HG02571 (cell line): Measurements from ENCODE around the gene NTMT1.
"Not testable (repeated sequence)": the region's sequence is repeated elsewhere in the genome, so short reads cannot be mapped to it uniquely, and the experiment has no call there.

Experiments used
- ATAC-seq: cut with Tn5 transposase; IDR thresholded peaks from one replicate; pipeline ENCODE4 v1.9.1; 2021; ENCODE audit warnings: mild to moderate bottlenecking, moderate library complexity; ENCODE audit not compliant: unreplicated experiment

NTMT1 gene, protein sequence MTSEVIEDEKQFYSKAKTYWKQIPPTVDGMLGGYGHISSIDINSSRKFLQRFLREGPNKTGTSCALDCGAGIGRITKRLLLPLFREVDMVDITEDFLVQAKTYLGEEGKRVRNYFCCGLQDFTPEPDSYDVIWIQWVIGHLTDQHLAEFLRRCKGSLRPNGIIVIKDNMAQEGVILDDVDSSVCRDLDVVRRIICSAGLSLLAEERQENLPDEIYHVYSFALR

DNA sequence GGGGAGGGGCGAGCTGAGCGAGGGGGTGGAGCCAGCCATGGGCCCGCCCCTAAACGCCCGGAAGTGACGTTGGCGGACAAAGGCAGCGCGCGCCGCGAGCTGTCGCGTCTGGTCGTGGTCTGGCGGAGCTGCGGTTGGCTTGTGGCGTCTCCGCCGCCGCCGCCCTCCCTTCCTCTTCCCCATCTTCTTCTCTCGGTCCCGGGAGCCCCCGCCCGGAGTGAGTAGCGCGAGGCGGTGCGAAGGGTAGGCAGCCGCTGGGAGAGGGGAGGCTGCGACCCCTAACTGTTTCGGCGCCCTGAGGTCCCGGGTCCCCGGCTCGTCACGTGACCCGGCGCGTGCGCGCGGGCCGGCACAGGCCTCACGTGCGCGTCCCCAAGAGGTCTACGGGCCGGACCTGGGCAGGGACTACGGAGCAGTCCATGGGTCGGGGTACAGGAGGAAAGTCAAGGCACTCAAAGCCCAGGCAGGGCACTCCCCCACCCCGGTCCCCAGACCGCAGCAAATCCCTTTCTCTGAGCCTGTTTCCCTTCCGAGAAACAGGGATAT is at the start of gene NTMT1:
Gene NTMT1 (plus strand): TSS at position 85 of the 546 bp plus-strand sequence. CDS start 6,541 bp downstream, outside the sequence.
- peak; percentile 72 for ATAC-seq

DNA sequence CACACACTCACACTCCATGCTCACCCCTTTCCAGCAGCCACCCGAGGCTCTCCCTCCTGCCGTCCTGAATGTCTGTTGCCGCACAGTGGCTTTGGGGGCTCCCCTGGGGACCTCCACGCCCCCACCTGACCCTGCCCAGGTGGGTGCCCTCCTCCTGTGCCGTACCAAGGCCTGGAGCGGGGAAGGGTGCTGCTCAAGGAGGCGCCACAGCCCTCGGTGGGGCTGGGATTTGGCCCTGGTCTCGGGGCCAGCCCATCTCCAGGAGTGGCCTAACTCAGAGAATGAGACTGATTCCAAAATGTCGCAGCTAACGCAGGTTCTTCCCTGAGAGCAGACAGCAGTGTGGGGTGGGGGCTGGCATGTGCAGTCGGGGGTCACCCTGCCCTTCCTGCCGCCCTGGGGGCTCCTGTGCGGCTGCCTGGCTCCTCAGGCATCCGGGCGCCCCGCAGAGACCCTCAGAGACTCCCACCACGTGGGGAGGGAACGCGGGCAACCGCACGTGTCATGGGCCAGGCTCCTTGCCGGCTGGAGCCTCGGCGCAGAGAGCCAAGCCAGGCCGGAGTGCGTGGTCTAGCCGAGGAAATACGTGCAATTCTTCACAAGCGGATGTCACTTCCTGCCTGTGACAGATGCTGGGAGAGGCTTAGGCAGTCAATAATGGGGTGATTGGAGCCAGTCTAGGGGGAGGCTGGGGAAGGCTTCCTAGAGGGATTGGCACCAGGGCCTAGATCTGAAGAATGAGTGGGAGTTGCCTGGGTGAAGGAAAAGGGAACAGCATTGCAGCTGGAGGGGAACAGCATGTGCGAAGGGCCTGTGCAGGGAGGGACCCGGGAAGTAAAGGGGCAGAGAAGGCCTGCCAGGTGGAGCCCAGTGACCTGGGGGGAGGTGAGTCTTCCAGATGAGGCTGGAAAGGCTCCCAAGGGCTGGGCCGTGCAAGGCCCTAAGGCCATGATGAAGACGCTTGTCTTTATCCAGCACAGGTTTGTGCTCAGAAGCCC is 49.1 kb upstream of the NTMT1 start:
- ATAC-seq = no peak

DNA sequence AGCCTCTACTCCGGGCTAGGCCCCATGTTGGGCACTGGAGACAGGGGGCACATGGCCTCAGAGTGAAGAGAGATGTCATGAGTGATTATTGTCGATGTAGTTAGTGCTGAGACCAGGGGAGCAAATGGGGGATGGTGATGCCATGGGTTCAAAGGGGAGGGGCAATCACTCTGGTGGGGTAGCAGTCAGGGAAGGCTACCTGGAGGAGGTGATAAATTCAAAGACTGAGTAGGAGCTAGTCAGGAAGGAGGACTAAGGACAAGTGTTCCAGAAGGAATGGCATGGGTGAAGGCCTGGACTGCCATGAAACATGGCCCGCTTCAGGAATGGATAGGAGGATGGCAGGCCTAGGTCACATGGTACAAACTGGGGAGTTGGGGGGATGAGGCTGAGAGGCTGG is 46.7 kb upstream of the NTMT1 start:
- no peak for ATAC-seq

DNA sequence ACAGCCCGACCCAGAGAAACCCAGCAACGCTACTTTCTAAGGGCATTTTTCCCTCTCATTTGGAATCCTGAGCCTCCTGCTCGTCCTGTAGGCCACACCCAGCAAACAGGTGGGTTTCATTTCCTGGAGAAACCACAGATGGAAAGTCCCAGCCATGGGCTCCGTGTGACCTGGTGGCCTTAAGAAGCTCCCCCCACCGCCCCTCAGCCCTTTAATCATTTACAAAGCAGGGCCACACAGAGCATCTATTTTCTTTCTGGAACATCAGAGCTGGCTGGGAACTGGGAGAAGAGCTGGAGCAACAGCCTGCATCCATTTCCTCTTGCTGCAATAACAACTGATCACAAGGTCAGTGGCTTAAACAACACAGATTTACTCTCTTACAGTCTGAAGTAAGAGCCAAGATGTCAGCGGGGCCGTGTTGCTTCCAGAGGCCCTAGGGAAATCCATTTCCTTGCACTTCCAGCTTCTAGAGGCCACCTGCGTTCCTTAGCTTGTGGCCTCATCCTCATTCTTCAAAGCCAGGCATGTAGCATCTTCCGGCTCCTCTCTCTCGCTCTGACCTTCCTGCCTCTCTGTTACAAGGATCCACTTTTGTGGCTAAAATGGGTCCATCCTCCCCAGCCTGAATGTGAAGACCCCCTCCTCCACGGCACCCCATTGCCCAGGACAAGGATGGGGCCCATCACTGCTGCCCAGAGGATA is 45.6 kb upstream of the NTMT1 start:
- no peak for ATAC-seq

DNA sequence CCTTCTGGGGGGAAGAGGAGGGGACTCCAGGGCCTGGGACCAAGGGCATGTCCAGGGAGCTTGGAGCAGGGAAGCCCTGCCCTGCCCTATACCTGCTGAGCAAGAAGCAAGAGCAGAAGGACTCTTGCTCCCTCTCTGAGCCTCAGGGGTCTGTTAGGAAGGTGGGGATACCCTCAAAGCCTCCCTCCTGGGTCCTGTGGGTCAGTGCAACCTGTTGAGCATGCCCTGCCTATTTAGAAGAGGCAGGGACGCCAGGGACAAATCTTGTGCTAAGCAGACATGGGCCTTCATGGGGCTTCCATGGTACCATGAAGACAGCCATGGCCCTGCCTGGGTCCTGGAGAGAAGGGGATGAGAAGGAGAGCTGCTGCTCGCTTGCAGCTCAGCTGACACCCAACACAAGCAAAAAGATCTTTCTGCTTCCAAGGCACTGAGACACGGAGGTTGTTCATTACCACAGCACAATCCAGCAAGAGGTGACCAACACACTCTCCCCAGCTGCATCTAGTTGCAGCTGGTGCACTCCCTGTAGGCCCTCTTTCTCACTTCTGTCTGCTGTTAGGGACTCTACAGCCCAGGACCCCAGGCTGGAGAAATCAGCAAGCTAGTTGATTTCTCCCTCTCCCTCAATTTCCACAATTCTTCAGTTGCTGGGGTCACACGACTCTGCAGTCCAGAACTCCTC is 44.3 kb upstream of the NTMT1 start:
- no peak for ATAC-seq

DNA sequence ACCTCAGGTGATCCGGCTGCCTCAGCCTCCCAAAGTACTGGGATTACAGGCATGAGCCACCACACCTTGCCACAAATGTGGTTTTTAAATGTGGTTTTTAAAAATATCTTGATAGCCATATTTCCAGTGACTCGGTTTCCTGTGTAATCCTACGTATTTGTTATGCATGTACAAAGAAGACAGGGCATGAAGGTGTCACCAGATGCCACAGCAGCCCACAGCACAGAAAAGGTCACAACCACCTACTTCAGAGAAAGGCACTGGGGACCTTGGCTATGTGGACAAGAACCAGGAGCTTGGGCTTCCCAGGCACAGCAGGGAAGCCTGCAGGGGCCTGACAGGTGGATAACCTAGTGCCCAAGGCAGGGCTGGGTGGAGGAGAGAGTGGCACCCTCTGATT is 43.1 kb upstream of the NTMT1 start:
- no peak for ATAC-seq

DNA sequence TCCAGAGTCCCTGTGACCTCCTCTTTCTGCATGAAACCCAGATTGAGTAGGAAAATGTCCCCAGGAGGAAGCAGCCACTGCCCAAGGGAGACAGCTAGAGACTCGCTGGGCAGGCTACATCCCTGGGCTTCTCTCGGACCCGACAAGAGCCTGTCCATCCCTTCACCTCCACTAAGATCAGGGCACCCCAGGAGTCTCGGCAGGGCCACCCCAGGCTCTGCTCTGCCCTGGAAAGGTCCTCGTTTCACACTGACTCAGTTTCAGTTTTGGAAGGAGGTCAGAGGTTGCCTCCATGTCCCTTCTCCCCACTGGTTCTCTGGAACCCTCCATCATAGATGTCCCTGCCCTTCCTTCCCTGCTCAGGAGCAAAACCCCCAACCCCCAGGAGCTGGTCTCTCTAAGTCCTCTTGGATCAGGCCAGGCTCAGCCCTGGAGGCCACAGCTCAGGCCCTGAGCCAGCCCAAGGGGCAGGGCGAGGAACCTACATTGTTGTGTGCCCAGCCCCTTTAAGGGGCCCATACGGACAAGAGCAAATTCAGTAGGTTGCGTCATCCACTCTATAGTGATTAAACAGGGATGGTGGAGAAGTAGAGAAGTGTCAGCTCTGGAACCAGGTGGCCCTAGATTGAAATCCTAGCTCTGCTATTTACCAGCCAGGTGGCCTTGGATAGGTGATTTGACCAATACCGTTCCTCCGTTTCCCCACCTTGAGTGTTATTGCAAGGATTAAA is 42.5 kb upstream of the NTMT1 start:
- ATAC-seq = no peak

DNA sequence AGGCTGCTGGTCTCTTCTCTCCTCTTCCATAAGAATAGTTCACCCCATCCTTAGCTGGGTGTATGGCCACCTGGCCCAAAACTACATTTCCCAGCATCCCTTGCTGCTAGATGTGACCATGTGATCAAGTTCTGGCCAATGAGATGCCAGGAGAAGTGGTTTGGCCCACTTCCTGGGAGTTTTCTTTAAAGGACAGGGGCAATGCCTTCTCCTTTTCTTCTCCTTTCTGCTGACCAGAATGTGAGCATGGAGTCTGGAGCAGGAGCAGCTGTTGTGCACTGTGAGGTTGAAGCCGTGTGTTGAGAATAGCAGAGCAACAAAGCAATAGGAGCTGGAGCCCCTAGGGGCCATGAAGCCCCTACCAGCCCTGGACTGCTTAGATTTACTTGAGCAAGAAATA is 41.8 kb upstream of the NTMT1 start:
- ATAC-seq = no peak

DNA sequence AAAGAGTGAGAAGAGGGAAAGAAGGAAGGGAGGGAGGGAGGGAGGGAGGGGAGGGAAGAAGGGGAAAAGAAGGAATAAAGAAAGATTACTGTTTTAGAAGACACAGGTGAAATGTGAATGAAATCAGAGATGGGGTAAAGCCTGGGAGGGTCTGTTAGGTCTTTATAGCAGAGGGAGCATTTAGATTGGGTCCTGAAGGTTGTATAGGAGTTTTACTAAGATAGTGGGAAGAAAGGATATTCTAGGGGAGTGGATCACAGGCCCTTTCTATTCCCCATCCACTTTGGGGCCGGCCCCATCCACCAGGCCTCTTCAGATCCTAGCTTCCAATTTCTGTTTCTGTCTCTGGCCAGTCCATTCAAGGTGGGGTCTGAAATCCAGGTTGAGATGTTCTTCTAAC is 40.6 kb upstream of the NTMT1 start:
- no peak for ATAC-seq

DNA sequence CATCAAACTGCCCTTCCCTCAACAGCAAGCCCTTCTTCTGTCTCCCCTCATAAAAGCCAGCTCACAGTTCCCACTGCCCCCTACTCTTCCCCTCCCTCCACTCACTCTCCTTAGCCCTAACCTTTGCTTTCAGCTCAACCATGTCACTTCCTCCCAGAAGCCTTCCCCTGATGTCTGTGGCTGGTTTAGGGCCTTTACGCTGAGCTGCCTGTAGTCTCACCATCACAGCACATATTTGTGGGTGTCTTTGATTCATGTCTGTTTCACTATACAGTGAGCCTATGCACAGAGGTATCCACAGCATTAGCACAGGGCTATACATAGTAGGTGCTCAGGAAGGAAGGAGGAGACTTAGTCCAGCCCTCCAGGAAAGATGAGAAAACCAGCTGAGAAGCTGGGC is 39.7 kb upstream of the NTMT1 start:
- ATAC-seq = no peak

DNA sequence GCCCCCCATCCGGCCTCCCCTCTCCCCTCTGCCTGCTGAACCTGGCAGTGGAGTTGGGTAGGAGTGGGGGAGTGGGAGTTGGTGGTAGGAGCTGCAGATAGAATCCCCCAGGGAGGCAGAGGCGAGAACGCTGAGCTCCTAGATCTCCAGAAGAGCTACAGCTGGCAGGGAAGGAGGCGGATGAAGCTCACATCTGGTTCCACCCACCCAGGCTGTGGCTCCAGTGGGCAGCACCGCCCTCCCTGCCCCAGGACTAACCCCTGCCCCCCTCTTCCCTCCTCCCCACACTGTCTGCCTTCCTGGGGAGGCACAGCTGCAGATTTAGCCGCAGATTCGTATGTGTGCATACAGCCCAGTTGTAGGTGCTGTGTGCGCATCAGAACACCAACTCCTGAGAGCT is 39.3 kb upstream of the NTMT1 start:
- ATAC-seq = no peak

DNA sequence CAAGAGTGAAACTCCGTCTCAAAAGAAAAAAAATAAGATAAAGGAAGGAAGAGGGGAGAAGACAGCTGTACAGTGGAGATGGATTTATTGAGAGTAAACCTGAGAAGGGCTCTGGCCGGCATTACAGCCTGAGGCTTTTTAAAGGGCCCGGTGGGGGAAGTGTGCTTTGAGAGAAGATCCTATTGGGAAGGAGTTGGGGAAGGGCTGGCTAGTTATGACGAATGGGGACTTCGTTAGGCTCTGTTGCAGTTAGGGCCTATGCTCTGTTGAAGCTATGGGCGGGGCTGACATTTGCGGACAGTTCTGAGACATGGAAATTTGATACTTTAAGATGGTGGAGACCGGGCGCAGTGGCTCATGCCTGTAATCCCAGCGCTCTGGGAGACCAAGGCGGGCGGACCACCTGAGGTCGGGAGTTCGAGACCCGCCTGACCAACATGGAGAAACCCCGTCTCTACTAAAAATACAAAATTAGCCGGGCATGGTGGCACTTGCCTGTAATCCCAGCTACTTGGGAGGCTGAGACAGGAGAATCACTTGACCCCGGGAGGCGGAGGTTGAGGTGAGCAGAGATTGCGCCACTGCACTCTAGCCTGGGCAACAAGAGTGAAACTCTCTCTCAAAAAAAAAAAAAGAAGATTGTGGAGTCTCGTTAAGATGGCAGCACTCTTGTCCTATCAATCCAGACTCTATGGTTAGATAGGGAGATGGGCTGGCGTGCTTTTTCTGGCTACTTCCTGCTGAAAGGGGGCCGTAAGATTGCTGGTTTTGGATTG is 38.3 kb upstream of the NTMT1 start:
- no peak for ATAC-seq

DNA sequence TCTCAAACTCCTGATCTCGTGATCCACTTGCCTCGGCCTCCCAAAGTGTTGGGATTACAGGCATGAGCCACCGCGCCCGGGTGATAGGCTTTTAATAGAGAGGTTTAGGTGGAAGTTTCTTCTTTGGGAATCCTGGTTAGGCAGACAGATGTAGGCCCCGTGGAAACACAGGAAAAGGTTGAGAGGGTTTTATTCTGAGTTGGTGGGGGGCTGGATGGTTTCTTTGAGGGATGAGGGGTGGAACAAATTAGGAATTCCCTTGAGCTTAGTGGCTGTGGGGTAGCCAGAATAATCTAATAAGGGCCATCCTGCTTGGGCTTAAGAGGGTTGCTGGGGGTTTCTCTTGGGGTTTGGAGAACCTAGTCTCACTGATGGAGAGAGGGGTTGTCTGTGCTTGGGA is 35.5 kb upstream of the NTMT1 start:
- ATAC-seq = no peak

DNA sequence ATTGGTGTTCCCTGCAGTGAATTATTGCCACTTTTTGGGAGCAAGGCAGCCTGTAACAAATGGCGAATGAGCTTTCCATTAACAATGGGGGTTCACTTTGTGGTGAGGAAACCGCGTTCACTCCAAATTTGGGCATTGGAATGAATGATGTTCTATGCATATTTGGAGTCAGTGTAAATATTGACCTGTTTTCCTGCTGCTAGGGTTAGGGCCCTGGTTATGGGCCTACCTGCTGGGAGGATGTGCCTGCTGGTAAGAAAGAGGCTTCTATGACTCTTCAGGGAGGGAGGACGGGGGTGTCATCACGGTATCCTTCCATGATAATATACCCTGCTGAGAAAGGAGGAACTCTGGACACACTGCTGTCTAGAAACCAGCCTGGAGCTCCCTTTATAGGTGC is 34.0 kb upstream of the NTMT1 start:
- no peak for ATAC-seq

DNA sequence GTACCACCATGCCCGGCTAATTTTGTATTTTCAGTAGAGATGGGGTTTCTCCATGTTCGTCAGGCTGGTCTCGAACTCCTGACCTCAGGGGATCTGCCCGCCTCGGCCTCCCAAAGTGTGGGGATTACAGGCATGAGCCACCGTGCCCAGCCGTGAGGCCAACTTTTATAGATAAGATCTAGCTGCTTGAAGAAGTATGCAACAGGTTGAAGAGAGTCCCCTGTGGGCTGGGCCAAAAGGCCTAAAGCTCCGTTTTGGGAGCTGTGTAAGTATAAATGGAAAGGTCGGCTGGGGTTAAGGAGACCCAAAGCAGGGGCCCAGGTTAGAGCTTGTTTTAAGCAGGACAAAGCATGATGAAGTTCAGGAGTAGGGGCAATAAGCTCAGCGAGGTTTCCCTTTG is 33.2 kb upstream of the NTMT1 start:
- not testable (repeated sequence) for ATAC-seq

DNA sequence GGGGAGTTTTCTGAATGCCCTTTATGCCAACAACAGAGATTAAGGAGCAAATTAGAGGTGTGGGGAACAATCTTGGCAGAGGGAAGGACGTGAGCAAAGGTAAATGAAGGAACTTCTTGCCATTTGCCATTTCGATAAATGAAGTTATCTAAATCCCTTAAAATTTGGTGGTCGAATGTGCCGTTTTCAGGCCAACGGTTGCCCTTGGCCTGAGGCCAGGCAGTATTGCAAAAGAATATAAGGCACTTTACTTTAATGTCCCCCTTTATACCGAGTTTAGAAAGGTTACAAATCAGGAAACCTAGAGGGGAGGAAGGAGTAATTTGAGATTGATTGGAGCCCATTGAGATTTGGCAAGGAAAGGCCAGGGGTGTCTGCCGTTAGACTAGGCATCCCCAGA is 31.3 kb upstream of the NTMT1 start:
- no peak for ATAC-seq

DNA sequence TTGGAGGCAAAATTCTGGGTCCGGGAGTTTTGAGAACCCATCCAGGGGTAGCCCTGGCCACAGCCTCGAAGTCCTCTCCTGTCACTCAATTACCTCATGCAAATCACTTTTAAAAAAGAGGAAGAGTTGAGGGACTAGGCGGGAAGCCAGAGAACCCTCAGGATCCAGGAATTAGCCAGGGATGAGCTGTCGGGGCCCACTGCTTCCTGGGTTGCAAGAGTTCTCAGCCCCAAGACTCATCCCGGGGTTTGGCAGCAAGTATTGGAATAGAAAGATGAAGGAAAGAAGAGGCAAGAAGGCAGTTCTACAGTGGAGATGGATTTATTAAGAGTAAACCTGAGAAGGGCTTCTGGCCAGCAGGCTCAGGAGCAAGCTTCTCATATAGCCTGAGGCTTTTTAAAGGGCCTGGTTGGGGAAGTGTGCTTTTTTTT is 30.6 kb upstream of the NTMT1 start:
- ATAC-seq = no peak

DNA sequence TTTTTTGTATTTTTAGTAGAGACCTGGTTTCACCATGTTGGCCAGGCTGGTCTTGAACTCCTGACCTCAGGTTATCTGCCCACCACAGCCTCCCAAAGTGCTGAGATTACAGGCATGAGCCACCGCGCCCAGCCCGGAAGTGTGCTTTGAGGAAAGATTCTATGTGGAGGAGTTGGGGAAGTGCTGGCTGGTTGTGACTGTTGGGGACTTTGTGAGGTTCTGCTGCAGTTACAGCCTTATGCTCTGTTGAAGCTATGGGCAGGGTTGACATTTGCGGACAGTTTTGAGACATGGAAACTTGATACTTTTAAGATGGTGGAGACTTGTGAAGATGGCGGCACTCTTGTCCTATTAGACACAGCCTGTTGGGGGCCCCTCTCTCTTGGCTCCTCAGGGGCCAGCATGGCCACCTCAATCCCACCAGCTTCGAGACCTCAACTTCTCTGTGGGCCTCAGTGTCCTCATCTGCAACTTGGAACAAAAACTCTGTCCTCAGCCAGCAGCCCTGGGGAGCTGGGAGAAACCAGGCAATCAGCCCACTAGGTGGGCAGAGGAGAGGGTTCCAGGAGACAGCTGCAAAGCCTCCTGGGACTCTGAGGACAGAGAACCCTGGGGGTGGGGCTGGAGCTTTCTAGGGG is 29.9 kb upstream of the NTMT1 start:
- no peak for ATAC-seq
